Tibial nerve (tissue), 4 donors: ENCODE data around the gene NINL. TPM values are rescaled to one million over a fixed set of nuclear protein-coding genes. Genes with fewer than 3 reads are reported as not detected.

Experiments used
- DNase-seq, 2 donors: peaks; one replicate each; pipeline ENCODE4 v3.0.0-alpha.2; 2019; ENCODE audit warnings: low spot score in 2 of 2
- H3K27ac ChIP-seq, 4 donors: fragments of 200-600 bp; sonication (generic) in 3 of 4; one replicate each; pipeline ENCODE4 v1.5.1; 2017 to 2019; ENCODE audit warnings: mild to moderate bottlenecking in 1 of 4
- H3K27me3 ChIP-seq, 2 donors: fragments of 200-600 bp; sonication (generic) in 1 of 2; one replicate each; pipeline versions ENCODE4 v1.5.1 to v1.6.0; 2017 to 2019
- H3K36me3 ChIP-seq, 3 donors: fragments of 200-600 bp; sonication (generic); one replicate each; pipeline ENCODE4 v1.5.1; 2018 to 2019
- H3K4me1 ChIP-seq, 4 donors: fragments of 200-600 bp; sonication (generic) in 3 of 4; one replicate each; pipeline ENCODE4 v1.5.1; 2017 to 2019
- H3K4me3 ChIP-seq, 4 donors: fragments of 200-600 bp; sonication (generic) in 3 of 4; one replicate each; pipeline ENCODE4 v1.5.1; 2017 to 2019; ENCODE audit warnings: mild to moderate bottlenecking in 1 of 4, moderate library complexity in 1 of 4
- H3K9me3 ChIP-seq, 4 donors: fragments of 200-600 bp; sonication (generic) in 3 of 4; one replicate each; pipeline ENCODE4 v1.5.1; 2017 to 2019
- EP300 ChIP-seq, 2 donors: sonication (generic); formaldehyde crosslinking; IDR thresholded peaks; one replicate each; pipeline ENCODE4 v1.6.1; 2017; ENCODE audit warnings: antibody characterized with exemption in 2 of 2, mild to moderate bottlenecking in 1 of 2
- POLR2A ChIP-seq, 2 donors: fragments of 450-650 bp; IDR thresholded peaks; one replicate each; pipeline ENCODE4 v1.6.1; 2017; ENCODE audit warnings: antibody characterized with exemption in 2 of 2, mild to moderate bottlenecking in 2 of 2, moderate library complexity in 2 of 2
- WGBS, 2 donors: methylation state at CpG; one replicate each; pipeline ENCODE4 v1.1.5; 2018; 5-methylcytosine and 5-hydroxymethylcytosine counted together
- total RNA-seq, 4 donors: library from RNA; depleted of rRNA; stranded (reverse); fragments of >200 nt; gene quantifications; one replicate each; pipeline ENCODE4 v1.1.0, GENCODE V29; 2016
- TF ChIP-seq, protein P1 (sequence below), 5 experiments: fragments of 200-600 bp in 3 of 5; fragments of 450-650 bp in 2 of 5; sonication (generic) in 3 of 5; IDR thresholded peaks; one replicate each; pipeline ENCODE4 v1.5.1; 2016 to 2019; ENCODE audit warnings: antibody characterized with exemption in 5 of 5, mild to moderate bottlenecking in 3 of 5, moderate library complexity in 2 of 5

The NINL gene
- total RNA-seq, 4 donors from 2014 or later: 8.0 to 14.1 (median 10.5) TPM

- Histone ChIP-seq H3K36me3 (no peaks in the 10 kb centered on the region), H3K9me3 (no peaks in the 10 kb centered on the region), H3K27ac (no peak overlapping the region), H3K4me1 (peaks cover 0 to under 1% (median 0%) of the 10 kb centered on the region in 4 donors), H3K27me3 (no peaks in the 10 kb centered on the region), H3K4me3 (no peak overlapping the region)
- TF ChIP-seq EP300 (IDR thresholded peaks at IDR 0.05) (no peak), POLR2A (IDR thresholded peaks at IDR 0.05) (no peak)
- TF ChIP-seq, protein P1, sequence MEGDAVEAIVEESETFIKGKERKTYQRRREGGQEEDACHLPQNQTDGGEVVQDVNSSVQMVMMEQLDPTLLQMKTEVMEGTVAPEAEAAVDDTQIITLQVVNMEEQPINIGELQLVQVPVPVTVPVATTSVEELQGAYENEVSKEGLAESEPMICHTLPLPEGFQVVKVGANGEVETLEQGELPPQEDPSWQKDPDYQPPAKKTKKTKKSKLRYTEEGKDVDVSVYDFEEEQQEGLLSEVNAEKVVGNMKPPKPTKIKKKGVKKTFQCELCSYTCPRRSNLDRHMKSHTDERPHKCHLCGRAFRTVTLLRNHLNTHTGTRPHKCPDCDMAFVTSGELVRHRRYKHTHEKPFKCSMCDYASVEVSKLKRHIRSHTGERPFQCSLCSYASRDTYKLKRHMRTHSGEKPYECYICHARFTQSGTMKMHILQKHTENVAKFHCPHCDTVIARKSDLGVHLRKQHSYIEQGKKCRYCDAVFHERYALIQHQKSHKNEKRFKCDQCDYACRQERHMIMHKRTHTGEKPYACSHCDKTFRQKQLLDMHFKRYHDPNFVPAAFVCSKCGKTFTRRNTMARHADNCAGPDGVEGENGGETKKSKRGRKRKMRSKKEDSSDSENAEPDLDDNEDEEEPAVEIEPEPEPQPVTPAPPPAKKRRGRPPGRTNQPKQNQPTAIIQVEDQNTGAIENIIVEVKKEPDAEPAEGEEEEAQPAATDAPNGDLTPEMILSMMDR (IDR thresholded peaks at IDR 0.05): no peak
- no peak for DNase-seq
- 61 to 65% methylated on average over 11 of the region's 11 CpGs for WGBS, 2 donors
These were observed 6.1 kb downstream of the NINL start for GRCh38 chr20:25579081-25579770.

- DNase-seq: no peak
- WGBS, 2 donors: 85 to 87% methylated on average over 15 of the region's 16 CpGs
- no peak for TF ChIP-seq EP300 (IDR thresholded peaks at IDR 0.05)
- TF ChIP-seq POLR2A (IDR thresholded peaks at IDR 0.05): no peak
- TF ChIP-seq, protein P1 (IDR thresholded peaks at IDR 0.05): no peak
These were observed 8.4 kb downstream of the NINL start for GRCh38 chr20:25576783-25577530.

GRCh38 chr20:25574411-25574810 lies 10.9 kb downstream of the NINL start:
- Histone ChIP-seq H3K9me3 (no peaks in the 10 kb centered on the region), H3K4me1 (peaks cover 0 to 9% (median 0%) of the 10 kb centered on the region in 4 donors), H3K4me3 (no peak overlapping the region), H3K36me3 (no peaks in the 10 kb centered on the region), H3K27me3 (no peaks in the 10 kb centered on the region), H3K27ac (no peak overlapping the region)
- DNase-seq: no peak
- 59 to 81% methylated on average over 3 of the region's 3 CpGs for WGBS, 2 donors
- TF ChIP-seq EP300 (IDR thresholded peaks at IDR 0.05) (no peak), POLR2A (IDR thresholded peaks at IDR 0.05) (no peak)
- TF ChIP-seq, protein P1 (IDR thresholded peaks at IDR 0.05): no peak

More at GRCh38 chr20:25576783-25577530, 8.4 kb downstream of the NINL start:
- H3K36me3 ChIP-seq: no peaks in the 10 kb centered on the region
- no peak overlapping the region for H3K4me3 ChIP-seq
- H3K27me3 ChIP-seq: no peaks in the 10 kb centered on the region
- no peaks in the 10 kb centered on the region for H3K9me3 ChIP-seq
- H3K27ac ChIP-seq: no peak overlapping the region
- H3K4me1 ChIP-seq: peaks cover 0 to 9% (median 0%) of the 10 kb centered on the region in 4 donors

- H3K9me3 ChIP-seq: no peaks in the 10 kb centered on the region
- 73 to 74% methylated on average over 6 of the region's 6 CpGs for WGBS, 2 donors
- H3K27ac ChIP-seq: no peak overlapping the region
- H3K36me3 ChIP-seq: no peaks in the 10 kb centered on the region
- TF ChIP-seq, protein P1 (IDR thresholded peaks at IDR 0.05): no peak
- no peak for TF ChIP-seq EP300 (IDR thresholded peaks at IDR 0.05)
- no peak for TF ChIP-seq POLR2A (IDR thresholded peaks at IDR 0.05)
- H3K4me1 ChIP-seq: peaks cover 0 to 9% (median 0%) of the 10 kb centered on the region in 4 donors
- no peak overlapping the region for H3K4me3 ChIP-seq
- H3K27me3 ChIP-seq: no peaks in the 10 kb centered on the region
- no peak for DNase-seq
These were observed 11.8 kb downstream of the NINL start for GRCh38 chr20:25573288-25574251.
